HepG2 (cell line): ENCODE results near the gene DAB1. TPM values are rescaled to one million over a fixed set of nuclear protein-coding genes. Genes with fewer than 3 reads are reported as not detected.

Experiments
- GATAD1 ChIP-seq: IDR thresholded peaks from 2 replicates; pipeline ENCODE4 v1.6.1; 2016; ENCODE audit warnings: missing genetic modification reagents, missing compliant biosample characterization
- KAT8 ChIP-seq: IDR thresholded peaks from 2 replicates; pipeline ENCODE4 v1.6.1; 2016; ENCODE audit warnings: missing genetic modification reagents, missing compliant biosample characterization
- MED8 ChIP-seq: sonication (generic); formaldehyde crosslinking; IDR thresholded peaks from 2 replicates; pipeline ENCODE4 v1.8.1; 2023; ENCODE audit warnings: mild to moderate bottlenecking, missing genetic modification reagents; ENCODE audit not compliant: insufficient replicate concordance
- PAX8 ChIP-seq: sonication (generic); formaldehyde crosslinking; IDR thresholded peaks from 2 replicates; pipeline ENCODE4 v1.8.0; 2022; ENCODE audit warnings: mild to moderate bottlenecking, missing genetic modification reagents, borderline replicate concordance
- PITX1 ChIP-seq: sonication (generic); formaldehyde crosslinking; IDR thresholded peaks from 2 replicates; pipeline ENCODE4 v1.5.1; 2020; ENCODE audit warnings: mild to moderate bottlenecking, missing genetic modification reagents
- RARA ChIP-seq: IDR thresholded peaks from 2 replicates; pipeline ENCODE4 v1.6.1; 2016; ENCODE audit warnings: missing genetic modification reagents, missing compliant biosample characterization
- TEAD2 ChIP-seq: sonication (generic); formaldehyde crosslinking; IDR thresholded peaks from 2 replicates; pipeline ENCODE4 v1.9.0; 2021; ENCODE audit warnings: missing genetic modification reagents
- TERF1 ChIP-seq: sonication (generic); formaldehyde crosslinking; IDR thresholded peaks from 2 replicates; pipeline ENCODE4 v1.8.0; 2022; ENCODE audit warnings: mild to moderate bottlenecking, missing genetic modification reagents, moderate library complexity
- TIGD3 ChIP-seq: sonication (generic); formaldehyde crosslinking; IDR thresholded peaks from 2 replicates; pipeline ENCODE4 v1.5.1; 2020; ENCODE audit warnings: mild to moderate bottlenecking, missing genetic modification reagents, borderline replicate concordance
- ZBTB3 ChIP-seq: sonication (generic); formaldehyde crosslinking; IDR thresholded peaks from 2 replicates; pipeline ENCODE4 v1.4.0; 2020; ENCODE audit warnings: low read depth, mild to moderate bottlenecking, moderate library complexity, missing genetic modification reagents, borderline replicate concordance
- ZFP1 ChIP-seq: IDR thresholded peaks from 2 replicates; pipeline ENCODE4 v1.6.1; 2016
- ZFP62 ChIP-seq: sonication (generic); formaldehyde crosslinking; IDR thresholded peaks from 2 replicates; pipeline ENCODE4 v1.4.0; 2020; ENCODE audit warnings: missing genetic modification reagents
- ZNF10 ChIP-seq: sonication (generic); formaldehyde crosslinking; IDR thresholded peaks from 2 replicates; pipeline ENCODE4 v1.4.0; 2020; ENCODE audit warnings: mild to moderate bottlenecking, low read depth, missing genetic modification reagents, borderline replicate concordance
- ZNF274 ChIP-seq: sonication (generic); formaldehyde crosslinking; IDR thresholded peaks from 2 replicates; pipeline ENCODE4 v1.5.1; 2020; ENCODE audit warnings: mild to moderate bottlenecking, missing genetic modification reagents
- ZNF431 ChIP-seq: sonication (generic); formaldehyde crosslinking; IDR thresholded peaks from 2 replicates; pipeline ENCODE4 v1.9.0; 2022; ENCODE audit warnings: missing genetic modification reagents, low read depth, mild to moderate bottlenecking, borderline replicate concordance
- ZNF547 ChIP-seq: sonication (generic); formaldehyde crosslinking; IDR thresholded peaks from 2 replicates; pipeline ENCODE4 v1.5.1; 2020; ENCODE audit warnings: mild to moderate bottlenecking, missing genetic modification reagents
- ZNF570 ChIP-seq: sonication (generic); formaldehyde crosslinking; IDR thresholded peaks from 2 replicates; pipeline ENCODE4 v1.4.0; 2020; ENCODE audit warnings: mild to moderate bottlenecking, missing genetic modification reagents, borderline replicate concordance
- ZNF674 ChIP-seq: sonication (generic); formaldehyde crosslinking; IDR thresholded peaks from 2 replicates; pipeline ENCODE4 v1.5.0; 2020; ENCODE audit warnings: low read depth, mild to moderate bottlenecking, missing genetic modification reagents
- polyA plus RNA-seq, 8 experiments: library from polyadenylated mRNA; depleted of rRNA in 3 of 8; stranded (reverse) in 7 of 8; unstranded in 1 of 8; fragments of >200 nt; fragmentation: Illumina TruSeq in 4 of 8; extraction: Trizol in 4 of 8; gene quantifications; 2 replicates each; pipeline versions ENCODE4 v1.2.1 to v1.2.3, GENCODE V29; 2011 to 2016; ENCODE audit warnings: low read depth in 4 of 8, missing spikeins in 1 of 8, mixed read lengths in 1 of 8; ENCODE audit not compliant: insufficient read depth in 1 of 8
- total RNA-seq, 5 experiments: library from RNA; depleted of rRNA; stranded (reverse); fragments of >200 nt; fragmentation: Illumina TruSeq; extraction: Trizol; gene quantifications; 2 replicates each; pipeline ENCODE4 v1.2.3, GENCODE V29; 2016; ENCODE audit warnings: low read depth in 1 of 5
- TF ChIP-seq, protein P1 (sequence below): IDR thresholded peaks from 2 replicates; pipeline ENCODE4 v1.6.1; 2016; ENCODE audit warnings: low read depth, missing genetic modification reagents, missing compliant biosample characterization
- TF ChIP-seq, protein P2 (sequence below): sonication (generic); formaldehyde crosslinking; IDR thresholded peaks from 2 replicates; pipeline ENCODE4 v1.8.1; 2023; ENCODE audit warnings: mild to moderate bottlenecking, missing genetic modification reagents
- TF ChIP-seq, protein P3 (sequence below): sonication (generic); formaldehyde crosslinking; IDR thresholded peaks from 2 replicates; pipeline ENCODE4 v1.5.1; 2020; ENCODE audit warnings: mild to moderate bottlenecking, moderate library complexity, missing genetic modification reagents

The DAB1 gene
- total and polyA plus RNA-seq, 2 of the 13 experiments (the other 11 are each of a cell fraction or from before 2014, with no cell fraction given), result 0.04 to 0.13 TPM

DNA sequence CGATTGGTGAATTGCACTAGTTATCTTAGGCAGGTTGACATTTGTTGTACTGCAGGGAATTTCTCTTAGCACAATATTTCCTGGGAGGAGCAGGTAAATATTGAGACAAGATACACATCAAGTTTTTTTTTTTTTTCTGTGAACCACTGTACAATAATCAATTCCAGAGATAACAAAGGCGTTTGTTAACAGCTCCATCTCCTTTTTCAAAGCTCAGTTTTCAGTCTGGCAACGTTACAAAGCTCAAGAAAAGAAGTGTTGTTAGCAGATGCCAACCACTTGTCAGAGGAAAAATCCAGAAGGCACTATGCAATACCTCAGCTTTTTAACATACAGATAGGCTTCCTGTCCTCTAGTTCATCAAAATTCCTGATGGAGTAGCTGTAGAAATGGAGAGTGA is 40.9 kb upstream of the DAB1 start (continued):
- TF ChIP-seq, protein P1, sequence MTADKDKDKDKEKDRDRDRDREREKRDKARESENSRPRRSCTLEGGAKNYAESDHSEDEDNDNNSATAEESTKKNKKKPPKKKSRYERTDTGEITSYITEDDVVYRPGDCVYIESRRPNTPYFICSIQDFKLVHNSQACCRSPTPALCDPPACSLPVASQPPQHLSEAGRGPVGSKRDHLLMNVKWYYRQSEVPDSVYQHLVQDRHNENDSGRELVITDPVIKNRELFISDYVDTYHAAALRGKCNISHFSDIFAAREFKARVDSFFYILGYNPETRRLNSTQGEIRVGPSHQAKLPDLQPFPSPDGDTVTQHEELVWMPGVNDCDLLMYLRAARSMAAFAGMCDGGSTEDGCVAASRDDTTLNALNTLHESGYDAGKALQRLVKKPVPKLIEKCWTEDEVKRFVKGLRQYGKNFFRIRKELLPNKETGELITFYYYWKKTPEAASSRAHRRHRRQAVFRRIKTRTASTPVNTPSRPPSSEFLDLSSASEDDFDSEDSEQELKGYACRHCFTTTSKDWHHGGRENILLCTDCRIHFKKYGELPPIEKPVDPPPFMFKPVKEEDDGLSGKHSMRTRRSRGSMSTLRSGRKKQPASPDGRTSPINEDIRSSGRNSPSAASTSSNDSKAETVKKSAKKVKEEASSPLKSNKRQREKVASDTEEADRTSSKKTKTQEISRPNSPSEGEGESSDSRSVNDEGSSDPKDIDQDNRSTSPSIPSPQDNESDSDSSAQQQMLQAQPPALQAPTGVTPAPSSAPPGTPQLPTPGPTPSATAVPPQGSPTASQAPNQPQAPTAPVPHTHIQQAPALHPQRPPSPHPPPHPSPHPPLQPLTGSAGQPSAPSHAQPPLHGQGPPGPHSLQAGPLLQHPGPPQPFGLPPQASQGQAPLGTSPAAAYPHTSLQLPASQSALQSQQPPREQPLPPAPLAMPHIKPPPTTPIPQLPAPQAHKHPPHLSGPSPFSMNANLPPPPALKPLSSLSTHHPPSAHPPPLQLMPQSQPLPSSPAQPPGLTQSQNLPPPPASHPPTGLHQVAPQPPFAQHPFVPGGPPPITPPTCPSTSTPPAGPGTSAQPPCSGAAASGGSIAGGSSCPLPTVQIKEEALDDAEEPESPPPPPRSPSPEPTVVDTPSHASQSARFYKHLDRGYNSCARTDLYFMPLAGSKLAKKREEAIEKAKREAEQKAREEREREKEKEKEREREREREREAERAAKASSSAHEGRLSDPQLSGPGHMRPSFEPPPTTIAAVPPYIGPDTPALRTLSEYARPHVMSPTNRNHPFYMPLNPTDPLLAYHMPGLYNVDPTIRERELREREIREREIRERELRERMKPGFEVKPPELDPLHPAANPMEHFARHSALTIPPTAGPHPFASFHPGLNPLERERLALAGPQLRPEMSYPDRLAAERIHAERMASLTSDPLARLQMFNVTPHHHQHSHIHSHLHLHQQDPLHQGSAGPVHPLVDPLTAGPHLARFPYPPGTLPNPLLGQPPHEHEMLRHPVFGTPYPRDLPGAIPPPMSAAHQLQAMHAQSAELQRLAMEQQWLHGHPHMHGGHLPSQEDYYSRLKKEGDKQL (CRISPR knock-in tag), result peak; percentile 95
- TF ChIP-seq TIGD3 (CRISPR knock-in tag) (no peak), ZNF431 (CRISPR knock-in tag) (no peak), TERF1 (CRISPR knock-in tag) (no peak), MED8 (no peak), ZFP1 (CRISPR knock-in tag) (0 out of 2 replicates have a peak, but pooled peaks have one; percentile 47), ZBTB3 (CRISPR knock-in tag) (no peak), ZNF570 (no peak), TEAD2 (CRISPR knock-in tag) (no peak), PITX1 (CRISPR knock-in tag) (peak; percentile 47; the same call in 1 of the 2 replicates), GATAD1 (CRISPR knock-in tag) (0 out of 2 replicates have a peak, but pooled peaks have one; percentile 11), PAX8 (CRISPR knock-in tag) (no peak), RARA (peak; percentile 56), ZNF10 (CRISPR knock-in tag) (no peak), KAT8 (CRISPR knock-in tag) (peak; percentile 62; the same call in 1 of the 2 replicates), ZNF547 (no peak), ZNF674 (no peak), ZFP62 (CRISPR knock-in tag) (no peak), ZNF274 (CRISPR knock-in tag) (no peak)
- TF ChIP-seq, protein P2, sequence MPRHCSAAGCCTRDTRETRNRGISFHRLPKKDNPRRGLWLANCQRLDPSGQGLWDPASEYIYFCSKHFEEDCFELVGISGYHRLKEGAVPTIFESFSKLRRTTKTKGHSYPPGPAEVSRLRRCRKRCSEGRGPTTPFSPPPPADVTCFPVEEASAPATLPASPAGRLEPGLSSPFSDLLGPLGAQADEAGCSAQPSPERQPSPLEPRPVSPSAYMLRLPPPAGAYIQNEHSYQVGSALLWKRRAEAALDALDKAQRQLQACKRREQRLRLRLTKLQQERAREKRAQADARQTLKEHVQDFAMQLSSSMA, result no peak
- TF ChIP-seq, protein P3, sequence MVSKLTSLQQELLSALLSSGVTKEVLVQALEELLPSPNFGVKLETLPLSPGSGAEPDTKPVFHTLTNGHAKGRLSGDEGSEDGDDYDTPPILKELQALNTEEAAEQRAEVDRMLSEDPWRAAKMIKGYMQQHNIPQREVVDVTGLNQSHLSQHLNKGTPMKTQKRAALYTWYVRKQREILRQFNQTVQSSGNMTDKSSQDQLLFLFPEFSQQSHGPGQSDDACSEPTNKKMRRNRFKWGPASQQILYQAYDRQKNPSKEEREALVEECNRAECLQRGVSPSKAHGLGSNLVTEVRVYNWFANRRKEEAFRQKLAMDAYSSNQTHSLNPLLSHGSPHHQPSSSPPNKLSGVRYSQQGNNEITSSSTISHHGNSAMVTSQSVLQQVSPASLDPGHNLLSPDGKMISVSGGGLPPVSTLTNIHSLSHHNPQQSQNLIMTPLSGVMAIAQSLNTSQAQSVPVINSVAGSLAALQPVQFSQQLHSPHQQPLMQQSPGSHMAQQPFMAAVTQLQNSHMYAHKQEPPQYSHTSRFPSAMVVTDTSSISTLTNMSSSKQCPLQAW (CRISPR knock-in tag), result no peak
